DMS114 treated with DMSO at 0.1 percent for 48 hours (cell line): ENCODE data around the gene LHFPL3.

Experiments used
- DNase-seq: peaks from one replicate; lab custom pipeline; 2025; ENCODE audit not compliant: unreplicated experiment; lab: John Stamatoyannopoulos, UW

LHFPL3 gene

GRCh38 chr7:104794154-104794553, 465.8 kb downstream of the LHFPL3 start:
- DNase-seq, result no peak

- DNase-seq, result no peak
Observed at GRCh38 chr7:104794589-104794988, 466.2 kb downstream of the LHFPL3 start.

- DNase-seq, result no peak
Observed at GRCh38 chr7:104795086-104795485, 466.7 kb downstream of the LHFPL3 start.

GRCh38 chr7:104795616-104796398, 467.4 kb downstream of the LHFPL3 start:
- no peak for DNase-seq

GRCh38 chr7:104800307-104800706, 471.9 kb downstream of the LHFPL3 start:
- DNase-seq, result no peak

- DNase-seq, result no peak
Observed at GRCh38 chr7:104801022-104801421, 472.6 kb downstream of the LHFPL3 start.

- no peak for DNase-seq
Observed at GRCh38 chr7:104803931-104804330, 475.5 kb downstream of the LHFPL3 start.

GRCh38 chr7:104804696-104805095, 476.3 kb downstream of the LHFPL3 start:
- no peak for DNase-seq

GRCh38 chr7:104805449-104806317, 477.3 kb downstream of the LHFPL3 start:
- no peak for DNase-seq

- no peak for DNase-seq
Observed at GRCh38 chr7:104807671-104808070, 479.3 kb downstream of the LHFPL3 start.

- DNase-seq, result no peak
Observed at GRCh38 chr7:104809906-104810305, 481.5 kb downstream of the LHFPL3 start.

- DNase-seq, result no peak
Observed at GRCh38 chr7:104814126-104814525, 485.7 kb downstream of the LHFPL3 start.

- no peak for DNase-seq
Observed at GRCh38 chr7:104814671-104815400, 486.4 kb downstream of the LHFPL3 start.

- DNase-seq, result no peak
Observed at GRCh38 chr7:104816537-104816936, 488.1 kb downstream of the LHFPL3 start.

- no peak for DNase-seq
Observed at GRCh38 chr7:104818961-104819880, 490.8 kb downstream of the LHFPL3 start.

- DNase-seq, result no peak
Observed at GRCh38 chr7:104820836-104821535, 492.6 kb downstream of the LHFPL3 start.

- no peak for DNase-seq
Observed at GRCh38 chr7:104823177-104823576, 494.8 kb downstream of the LHFPL3 start.

- no peak for DNase-seq
Observed at GRCh38 chr7:104825099-104825498, 496.7 kb downstream of the LHFPL3 start.

- DNase-seq, result no peak
Observed at GRCh38 chr7:104826135-104826534, 497.7 kb downstream of the LHFPL3 start.

GRCh38 chr7:104836976-104837375, 508.6 kb downstream of the LHFPL3 start:
- no peak for DNase-seq
